Endodermal cell (in vitro differentiated cells): ENCODE results near the gene KCNJ2. TPM values are rescaled to one million over a fixed set of nuclear protein-coding genes. Genes with fewer than 3 reads are reported as not detected.

Experiments
- DNase-seq: peaks from one replicate; pipeline ENCODE4 v3.0.0-alpha.2; 2017
- H3K27ac ChIP-seq: 2 replicates; pipeline ENCODE4 v1.5.1; 2013; ENCODE audit warnings: mild to moderate bottlenecking, low read depth, low read length, moderate library complexity
- H3K27me3 ChIP-seq: 2 replicates; pipeline ENCODE4 v1.6.1; 2013; ENCODE audit warnings: mild to moderate bottlenecking, low read length, moderate library complexity; ENCODE audit not compliant: insufficient read depth, control insufficient read depth, poor library complexity, severe bottlenecking
- H3K36me3 ChIP-seq: 2 replicates; pipeline ENCODE4 v1.7.0; 2013; ENCODE audit warnings: mild to moderate bottlenecking, low read length, moderate library complexity; ENCODE audit not compliant: control insufficient read depth, insufficient read depth
- H3K4me1 ChIP-seq: one replicate; pipeline ENCODE4 v1.7.0; 2013; ENCODE audit warnings: low read length; ENCODE audit not compliant: control insufficient read depth, insufficient read depth
- H3K4me3 ChIP-seq: 2 replicates; pipeline ENCODE4 v1.5.1; 2013; ENCODE audit warnings: mild to moderate bottlenecking, low read length, moderate library complexity
- H3K9ac ChIP-seq: 2 replicates; pipeline ENCODE4 v1.6.1; 2013; ENCODE audit warnings: mild to moderate bottlenecking, low read length, moderate library complexity; ENCODE audit not compliant: poor library complexity, severe bottlenecking; ENCODE audit errors: extremely low read depth
- H3K9me3 ChIP-seq: 2 replicates; pipeline ENCODE4 v1.6.1; 2013; ENCODE audit warnings: mild to moderate bottlenecking, low read length, moderate library complexity; ENCODE audit not compliant: control insufficient read depth
- H3K27ac Mint-ChIP-seq: 2 replicates; pipeline ENCODE4 v1.8.0; 2020; ENCODE audit warnings: mixed read lengths
- H3K27me3 Mint-ChIP-seq: 2 replicates; pipeline ENCODE4 v1.8.0; 2021; ENCODE audit warnings: mild to moderate bottlenecking, mixed read lengths; ENCODE audit not compliant: insufficient read depth
- H3K36me3 Mint-ChIP-seq: 2 replicates; pipeline ENCODE4 v1.8.0; 2020; ENCODE audit warnings: low read depth, mixed read lengths
- H3K4me1 Mint-ChIP-seq: 2 replicates; pipeline ENCODE4 v1.8.0; 2020; ENCODE audit warnings: mixed read lengths
- H3K4me3 Mint-ChIP-seq: 2 replicates; pipeline ENCODE4 v1.8.0; 2020; ENCODE audit warnings: mild to moderate bottlenecking, moderate library complexity, mixed read lengths
- H3K9me3 Mint-ChIP-seq: 2 replicates; pipeline ENCODE4 v1.8.0; 2020; ENCODE audit warnings: mild to moderate bottlenecking, mixed read lengths
- CTCF ChIP-seq: fragments of 200-600 bp; sonication (generic); conservative IDR thresholded peaks from 2 replicates; pipeline ENCODE4 v1.5.0; 2021; ENCODE audit warnings: antibody characterized with exemption, mild to moderate bottlenecking
- WGBS, 2 experiments: methylation state at CpG; one replicate each; pipeline versions ENCODE4 v1.1.5 to v1.1.7; 2013; ENCODE audit warnings: missing lambda C conversion rate in 2 of 2, mixed read lengths in 1 of 2; ENCODE audit not compliant: insufficient coverage in 1 of 2, insufficient read length in 1 of 2; 5-methylcytosine and 5-hydroxymethylcytosine counted together
- total RNA-seq, 2 donors: library from RNA; stranded (reverse); fragmentation: NEBNext Ultra II Directional in 1 of 2; extraction: Animal tissue kit (Norgen Biotek cat#: 25700) in 1 of 2; gene quantifications; 2 replicates in 1 of 2; 3 replicates in 1 of 2; pipeline ENCODE4 v1.2.1, GENCODE V29; 2021

Gene KCNJ2
- total RNA-seq, 2 donors from 2014 or later, result 0.35 to 1.3 TPM

DNA sequence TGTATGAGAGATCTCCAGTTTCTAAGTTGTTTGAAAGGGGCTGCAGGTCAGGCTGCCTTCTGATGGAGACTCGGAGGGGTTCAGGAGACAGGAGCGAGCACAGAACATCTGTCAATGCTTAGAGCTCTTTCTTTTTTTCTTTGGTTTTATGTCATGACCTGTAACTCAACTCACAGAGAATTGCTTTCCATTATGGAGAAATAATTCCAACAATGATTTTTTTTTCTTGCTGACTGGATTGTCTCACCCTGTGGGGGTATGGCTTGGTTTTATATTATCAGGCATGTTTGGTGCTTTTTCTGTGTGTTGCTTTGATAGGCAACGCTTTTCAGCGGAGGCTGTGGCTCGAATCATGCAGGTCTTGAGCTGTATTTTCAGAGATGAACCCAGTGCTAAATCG lies 10.7 kb upstream of the KCNJ2 start:
- WGBS, 2 experiments, result 90 to 94% methylated on average over 5 to 6 of the region's 6 CpGs
- H3K4me3 Mint-ChIP-seq, result no peak overlapping the region
- Histone ChIP-seq H3K4me1 (no peaks in the 10 kb centered on the region), H3K4me3 (no peak overlapping the region), H3K27ac (no peak overlapping the region), H3K27me3 (no peaks in the 10 kb centered on the region), H3K9ac (no peak overlapping the region), H3K9me3 (no peaks in the 10 kb centered on the region), H3K36me3 (no peaks in the 10 kb centered on the region)
- H3K27ac Mint-ChIP-seq, result no peak overlapping the region
- no peaks in the 10 kb centered on the region for H3K36me3 Mint-ChIP-seq
- H3K27me3 Mint-ChIP-seq, result no peaks in the 10 kb centered on the region
- DNase-seq, result no peak
- no peaks in the 10 kb centered on the region for H3K9me3 Mint-ChIP-seq
- H3K4me1 Mint-ChIP-seq, result peaks cover 3% of the 10 kb centered on the region
- TF ChIP-seq CTCF, result no peak

GRCh38 chr17:70159980-70160379 lies 9.4 kb upstream of the KCNJ2 start:
- no peaks in the 10 kb centered on the region for H3K27me3 ChIP-seq
- H3K27ac ChIP-seq, result no peak overlapping the region
- no peak for DNase-seq
- peaks cover 2% of the 10 kb centered on the region for H3K9me3 Mint-ChIP-seq
- no peak overlapping the region for H3K27ac Mint-ChIP-seq
- no peaks in the 10 kb centered on the region for H3K36me3 ChIP-seq
- no peak for TF ChIP-seq CTCF
- peaks cover 3% of the 10 kb centered on the region for H3K4me1 Mint-ChIP-seq
- no peak overlapping the region for H3K9ac ChIP-seq
- H3K27me3 Mint-ChIP-seq, result no peaks in the 10 kb centered on the region
- no peaks in the 10 kb centered on the region for H3K36me3 Mint-ChIP-seq
- H3K4me3 Mint-ChIP-seq, result no peak overlapping the region
- no peak overlapping the region for H3K4me3 ChIP-seq
- no peaks in the 10 kb centered on the region for H3K4me1 ChIP-seq
- WGBS, 2 experiments, result 60% methylated on average over 1 of the region's 2 CpGs; no CpG with 5 or more reads in 1 of the 2 experiments
- H3K9me3 ChIP-seq, result no peaks in the 10 kb centered on the region

- H3K36me3 Mint-ChIP-seq, result no peaks in the 10 kb centered on the region
- Histone ChIP-seq H3K9ac (no peak overlapping the region), H3K4me1 (no peaks in the 10 kb centered on the region), H3K27ac (no peak overlapping the region), H3K4me3 (no peak overlapping the region), H3K9me3 (no peaks in the 10 kb centered on the region), H3K27me3 (no peaks in the 10 kb centered on the region), H3K36me3 (no peaks in the 10 kb centered on the region)
- no peak overlapping the region for H3K4me3 Mint-ChIP-seq
- TF ChIP-seq CTCF, result no peak
- no peaks in the 10 kb centered on the region for H3K27me3 Mint-ChIP-seq
- peaks cover 2% of the 10 kb centered on the region for H3K9me3 Mint-ChIP-seq
- no peak overlapping the region for H3K27ac Mint-ChIP-seq
- H3K4me1 Mint-ChIP-seq, result peaks cover 3% of the 10 kb centered on the region
- DNase-seq, result no peak
- no CpG with 5 or more reads among the region's 1 CpG for WGBS, 2 experiments
Measured at GRCh38 chr17:70161519-70161918, 7.8 kb upstream of the KCNJ2 start.
